HG03558 (cell line): ENCODE results near the gene PKHD1.

ENCODE experiments used
- ATAC-seq: cut with Tn5 transposase; IDR thresholded peaks from one replicate; pipeline ENCODE4 v1.9.1; 2021; ENCODE audit warnings: moderate number of reproducible peaks; ENCODE audit not compliant: unreplicated experiment; ENCODE audit errors: extremely low read depth

Gene PKHD1

GRCh38 chr6:51818520-51819022 is 268.8 kb downstream of the PKHD1 start:
- ATAC-seq: no peak

DNA sequence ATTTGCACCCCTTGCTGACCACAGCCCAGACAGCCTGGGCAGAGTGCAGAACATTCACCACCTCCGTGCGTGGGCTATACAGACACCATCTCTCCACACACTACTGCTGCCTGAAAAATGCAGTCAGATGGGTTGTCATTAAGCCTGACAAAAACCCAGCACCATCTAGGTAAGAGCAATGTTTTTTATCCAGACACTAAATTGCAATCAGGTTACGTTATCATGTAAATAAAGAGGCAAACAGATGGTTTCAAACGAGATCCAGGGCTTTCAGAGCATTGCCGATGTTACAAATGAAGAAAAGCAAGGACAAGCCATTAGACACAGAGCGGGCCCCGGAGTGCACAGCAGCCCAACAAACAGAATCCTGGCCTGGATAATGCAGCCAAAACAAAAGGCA is 269.6 kb downstream of the PKHD1 start:
- no peak for ATAC-seq

DNA sequence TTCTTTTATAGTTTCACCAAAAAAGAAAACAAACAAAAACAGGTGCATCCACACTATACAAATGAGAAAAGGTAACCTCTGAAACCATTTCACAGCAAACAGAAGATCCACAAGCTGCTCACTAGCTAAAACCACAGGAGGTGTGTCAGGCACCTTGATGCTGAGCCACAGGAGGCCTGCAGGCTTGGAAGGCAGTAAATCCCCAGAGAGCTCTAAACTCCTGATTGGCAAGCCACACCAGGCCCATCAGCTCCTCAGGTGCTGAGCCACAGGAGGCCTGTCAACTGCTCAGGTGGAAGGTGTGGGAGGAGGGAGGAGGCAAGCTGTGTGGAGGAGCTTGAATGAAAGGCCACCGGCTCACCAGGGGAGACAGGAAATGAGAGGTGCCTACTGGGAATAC is 273.0 kb downstream of the PKHD1 start:
- ATAC-seq: no peak

- ATAC-seq: no peak
These were observed 273.5 kb downstream of the PKHD1 start for GRCh38 chr6:51813904-51814303.

GRCh38 chr6:51812231-51812630 is 275.2 kb downstream of the PKHD1 start:
- no peak for ATAC-seq

- peak; percentile 84 for ATAC-seq
These were observed 281.9 kb downstream of the PKHD1 start for GRCh38 chr6:51805517-51805916.

DNA sequence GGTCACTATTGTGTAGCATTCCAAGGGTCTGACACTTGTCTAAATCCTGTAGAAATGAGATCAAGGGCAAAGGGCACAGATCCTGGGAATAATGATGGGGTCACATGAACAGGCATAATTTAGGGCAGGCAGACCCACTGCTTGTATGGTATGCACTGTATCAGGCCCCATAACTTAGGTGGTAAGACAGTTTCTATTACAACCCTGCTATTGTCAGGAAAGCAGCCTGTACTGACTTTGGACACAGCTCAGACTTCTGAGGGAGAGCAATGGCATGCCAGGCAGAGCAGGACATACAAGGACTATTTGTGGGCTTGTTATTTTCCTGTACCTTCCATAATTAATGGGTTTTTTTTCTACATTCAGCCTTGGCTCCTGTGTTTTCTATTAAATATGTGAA is 286.8 kb downstream of the PKHD1 start:
- no peak for ATAC-seq

DNA sequence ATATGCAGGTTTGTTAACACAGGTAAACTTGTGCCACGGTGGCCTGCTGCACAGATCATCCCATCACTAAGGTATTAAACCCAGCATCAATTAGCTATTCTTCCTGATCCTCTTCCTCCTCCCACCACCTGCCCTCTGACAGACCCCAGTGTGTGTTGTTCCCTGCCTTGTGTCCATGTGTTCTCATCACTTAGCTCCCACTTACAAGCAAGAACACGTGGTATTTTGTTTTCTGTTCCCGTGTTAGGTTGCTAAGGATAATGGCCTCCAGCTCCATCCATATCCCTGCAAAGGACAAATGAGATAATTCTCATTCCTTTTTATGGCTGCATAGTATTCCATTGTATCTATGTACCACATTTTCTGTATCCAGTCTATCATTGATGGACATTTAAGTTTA is 294.0 kb downstream of the PKHD1 start:
- ATAC-seq: no peak

GRCh38 chr6:51792273-51793030 is 295.0 kb downstream of the PKHD1 start:
- no peak for ATAC-seq

DNA sequence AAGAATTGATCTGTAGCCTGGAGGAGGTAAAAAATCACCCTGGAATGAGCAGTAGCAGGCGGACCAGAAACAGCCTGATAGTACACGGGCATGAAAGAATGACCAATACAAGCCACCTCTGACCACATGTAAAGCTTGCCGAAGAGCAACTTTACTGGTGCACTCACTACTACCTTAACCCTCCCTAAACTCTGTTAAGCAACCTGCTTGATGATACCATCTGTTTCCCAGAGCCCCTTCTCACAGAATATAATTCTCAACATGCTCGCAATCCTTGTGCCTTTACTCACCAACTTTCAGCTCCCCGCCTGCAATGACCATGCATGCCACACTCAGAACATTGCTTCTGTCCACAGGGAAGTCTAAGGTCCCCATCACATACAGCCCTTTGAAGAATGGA is 296.5 kb downstream of the PKHD1 start:
- ATAC-seq: no peak

- no peak for ATAC-seq
These were observed 299.3 kb downstream of the PKHD1 start for GRCh38 chr6:51788121-51788520.

- no peak for ATAC-seq
These were observed 308.7 kb downstream of the PKHD1 start for GRCh38 chr6:51778666-51779065.

DNA sequence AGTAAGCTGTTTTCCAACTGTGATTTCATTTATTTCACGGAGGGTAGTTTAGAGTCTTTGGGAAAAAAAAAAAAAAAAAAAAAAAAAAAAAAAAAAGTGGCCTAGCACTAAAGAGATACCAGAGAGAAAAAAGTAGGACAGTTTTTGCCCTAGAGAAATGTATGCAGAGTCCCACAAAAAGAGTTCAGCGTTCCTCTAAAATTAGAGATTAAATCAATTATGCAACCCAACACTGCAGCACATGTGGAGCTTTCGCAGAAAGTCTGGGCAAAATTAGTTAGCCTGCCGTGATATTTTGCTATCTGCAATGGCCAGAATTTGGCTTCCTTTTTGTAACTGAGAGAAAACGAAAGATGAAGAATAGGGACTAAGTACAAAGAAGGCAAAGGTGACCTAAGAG is 309.8 kb downstream of the PKHD1 start:
- ATAC-seq: no peak

- ATAC-seq: no peak
These were observed 311.2 kb downstream of the PKHD1 start for GRCh38 chr6:51775942-51776860.

DNA sequence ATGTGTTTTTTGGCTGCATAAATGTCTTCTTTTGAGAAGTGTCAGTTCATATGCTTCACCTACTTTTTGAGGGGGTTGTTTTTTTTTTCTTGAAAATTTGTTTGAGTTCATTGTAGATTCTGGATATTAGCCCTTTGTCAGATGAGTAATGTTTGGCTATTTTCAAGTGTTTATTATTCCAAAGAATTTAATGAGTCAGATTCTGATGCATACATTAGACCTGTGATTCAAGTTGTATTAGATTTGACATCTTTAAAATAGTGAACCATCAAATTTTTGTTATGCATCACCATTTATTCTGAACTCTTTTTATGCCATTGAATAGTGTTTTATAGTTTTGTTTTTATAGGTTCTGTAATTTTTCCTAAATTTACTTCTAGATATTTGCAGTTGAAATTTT is 319.3 kb downstream of the PKHD1 start:
- ATAC-seq: no peak

DNA sequence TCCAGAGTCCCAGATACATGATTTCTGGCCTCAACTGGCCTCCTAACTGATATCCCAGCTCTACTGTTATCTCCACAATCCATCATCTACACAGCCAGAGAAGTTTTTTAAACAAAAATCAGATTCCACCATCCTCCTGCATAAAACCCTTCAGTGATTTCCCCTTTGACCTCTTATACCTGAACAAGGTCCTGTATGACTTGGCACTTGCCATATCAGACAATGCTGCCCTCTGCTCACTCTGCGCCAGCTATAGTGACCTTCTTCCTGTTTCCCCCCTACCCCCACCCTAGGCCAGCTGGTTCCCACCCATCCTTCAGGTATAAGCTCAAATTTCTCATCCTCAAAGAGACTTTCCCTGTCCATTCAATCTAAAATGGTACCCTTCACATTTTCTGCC is 322.2 kb downstream of the PKHD1 start:
- ATAC-seq: no peak

- no peak for ATAC-seq
These were observed 333.8 kb downstream of the PKHD1 start for GRCh38 chr6:51753635-51754034.

GRCh38 chr6:51743999-51744398 is 343.4 kb downstream of the PKHD1 start:
- ATAC-seq: no peak

- ATAC-seq: no peak
These were observed 346.8 kb downstream of the PKHD1 start for GRCh38 chr6:51740658-51741057.

- no peak for ATAC-seq
These were observed 348.8 kb downstream of the PKHD1 start for GRCh38 chr6:51738614-51739013.
